OCI-LY3 (cell line): ENCODE data around the gene ADH4.

Experiments used
- EZH2phosphoT487 ChIP-seq: fragments of 200-600 bp; shearing (Covaris generic); IDR thresholded peaks from 2 replicates; pipeline ENCODE4 v1.6.1; 2018; ENCODE audit warnings: antibody characterized with exemption, mixed run types, low read depth
- TF ChIP-seq, protein P1 (sequence below): fragments of 200-600, 300-600 bp; sonication (generic); IDR thresholded peaks from 2 replicates; pipeline ENCODE4 v1.5.1; 2014; ENCODE audit warnings: antibody characterized with exemption, low read length, low read depth

DNA sequence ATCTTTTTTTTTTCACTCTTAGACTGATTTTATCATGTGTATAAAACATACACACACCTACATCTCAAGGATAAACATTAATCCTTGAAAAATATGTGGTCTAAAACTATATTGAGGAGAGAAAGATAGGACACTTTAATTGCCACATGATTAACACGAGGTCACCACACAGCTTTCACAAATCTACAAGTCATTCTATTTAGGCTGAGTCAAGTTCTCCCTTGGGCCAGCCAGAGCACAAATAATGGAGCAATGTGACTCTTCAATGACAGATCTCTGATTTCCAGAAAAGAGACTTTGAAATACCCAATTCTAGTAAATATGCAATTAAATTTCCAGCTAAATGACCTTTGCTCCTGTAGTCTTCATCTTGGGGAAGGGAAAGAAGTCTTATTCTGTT, 12.9 kb upstream of the ADH4 start:
- TF ChIP-seq, protein P1, sequence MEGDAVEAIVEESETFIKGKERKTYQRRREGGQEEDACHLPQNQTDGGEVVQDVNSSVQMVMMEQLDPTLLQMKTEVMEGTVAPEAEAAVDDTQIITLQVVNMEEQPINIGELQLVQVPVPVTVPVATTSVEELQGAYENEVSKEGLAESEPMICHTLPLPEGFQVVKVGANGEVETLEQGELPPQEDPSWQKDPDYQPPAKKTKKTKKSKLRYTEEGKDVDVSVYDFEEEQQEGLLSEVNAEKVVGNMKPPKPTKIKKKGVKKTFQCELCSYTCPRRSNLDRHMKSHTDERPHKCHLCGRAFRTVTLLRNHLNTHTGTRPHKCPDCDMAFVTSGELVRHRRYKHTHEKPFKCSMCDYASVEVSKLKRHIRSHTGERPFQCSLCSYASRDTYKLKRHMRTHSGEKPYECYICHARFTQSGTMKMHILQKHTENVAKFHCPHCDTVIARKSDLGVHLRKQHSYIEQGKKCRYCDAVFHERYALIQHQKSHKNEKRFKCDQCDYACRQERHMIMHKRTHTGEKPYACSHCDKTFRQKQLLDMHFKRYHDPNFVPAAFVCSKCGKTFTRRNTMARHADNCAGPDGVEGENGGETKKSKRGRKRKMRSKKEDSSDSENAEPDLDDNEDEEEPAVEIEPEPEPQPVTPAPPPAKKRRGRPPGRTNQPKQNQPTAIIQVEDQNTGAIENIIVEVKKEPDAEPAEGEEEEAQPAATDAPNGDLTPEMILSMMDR, result no peak
- no peak for TF ChIP-seq EZH2phosphoT487
